ENCODE data around the gene SYNE3. TPM values are rescaled to one million over a fixed set of nuclear protein-coding genes. Genes with fewer than 3 reads are reported as not detected.
A peak's percentile ranks its signal among the peaks of the same experiment; 100 is the strongest.

SYNE3 gene
- total RNA-seq, 1 experiment from 2014 or later: 6.2 TPM

DNA sequence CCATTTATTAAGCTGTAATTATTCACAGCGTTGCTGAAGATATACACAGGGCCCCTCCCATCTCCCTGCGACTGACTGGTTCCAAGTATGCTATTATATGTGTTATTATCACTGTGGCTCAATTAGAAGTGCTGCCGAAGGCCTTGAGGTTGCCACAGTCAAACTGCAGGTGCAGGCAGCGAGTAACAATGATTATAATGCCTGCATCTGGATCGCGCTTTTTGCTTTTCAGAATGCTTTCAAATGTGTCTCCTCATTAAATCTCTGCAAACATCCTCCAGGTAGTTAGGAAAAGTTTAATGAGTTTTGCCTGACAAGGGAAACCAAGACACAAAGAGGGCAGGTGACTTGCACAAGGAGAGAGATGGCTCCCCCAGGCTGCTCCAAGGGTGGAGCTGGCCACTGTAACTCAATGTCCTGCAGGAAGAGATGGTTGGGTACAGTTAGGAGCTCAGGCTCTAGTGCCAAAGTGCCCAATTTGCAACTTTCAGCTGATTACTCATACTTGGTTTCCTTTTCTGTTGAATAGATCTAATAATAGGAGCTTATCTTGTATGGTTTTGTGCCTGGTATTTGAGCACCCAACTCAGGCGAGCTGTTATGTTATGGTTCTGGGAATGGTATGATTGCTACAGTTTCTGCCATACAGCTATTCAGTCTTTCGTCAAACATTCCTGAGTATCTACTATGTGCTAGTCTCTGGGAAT lies 1.7 kb upstream of the SYNE3 start:
- peaks cover 12% of the 10 kb centered on the region for H3K4me1 ChIP-seq (ENCODE audit: control insufficient read depth, insufficient read depth, low read length)

GRCh38 chr14:95515596-95516552 lies 576 bp downstream of the SYNE3 start:
- H3K4me1 ChIP-seq (ENCODE audit: control insufficient read depth, insufficient read depth, low read length): peaks cover 12% of the 10 kb centered on the region
- CTCF ChIA-PET: interaction anchor here (0.6 to 1.9 kb wide), 3 partner anchors 13 to 633 kb away, joined by 3 to 10 read pairs (median 3); no protein-coding TSS in a partner anchor

More for the DNA sequence above, 1.7 kb upstream of the SYNE3 start:
- H3K9me3 ChIP-seq (ENCODE audit: control insufficient read depth, insufficient read depth, low read depth, low read length): no peaks in the 10 kb centered on the region
- H3K4me3 ChIP-seq (ENCODE audit: low read depth in 2 of 2, low read length in 2 of 2): no peak overlapping the region
- ChIA-PET CTCF (no interaction called here), POLR2A (no interaction called here)
- ATAC-seq: no peak
- H3K27me3 ChIP-seq (ENCODE audit: control insufficient read depth, insufficient read depth, low read length): no peaks in the 10 kb centered on the region
- no peak for DNase-seq (ENCODE audit: low read depth, low spot score)
- in situ Hi-C loops (cut with HindIII; ENCODE audit: low pct_unique_long_range_greater_than_20kb, low sequenced_read_pairs) (no loop called here), intact Hi-C loops (cut with micrococcal nuclease; ENCODE audit: unreplicated experiment) (no loop called here)
- BruUV-seq (replicated peaks): no TSS peak
- H3K36me3 ChIP-seq (ENCODE audit: control insufficient read depth, insufficient read depth, low read length): no peaks in the 10 kb centered on the region
- TF ChIP-seq, protein P1, sequence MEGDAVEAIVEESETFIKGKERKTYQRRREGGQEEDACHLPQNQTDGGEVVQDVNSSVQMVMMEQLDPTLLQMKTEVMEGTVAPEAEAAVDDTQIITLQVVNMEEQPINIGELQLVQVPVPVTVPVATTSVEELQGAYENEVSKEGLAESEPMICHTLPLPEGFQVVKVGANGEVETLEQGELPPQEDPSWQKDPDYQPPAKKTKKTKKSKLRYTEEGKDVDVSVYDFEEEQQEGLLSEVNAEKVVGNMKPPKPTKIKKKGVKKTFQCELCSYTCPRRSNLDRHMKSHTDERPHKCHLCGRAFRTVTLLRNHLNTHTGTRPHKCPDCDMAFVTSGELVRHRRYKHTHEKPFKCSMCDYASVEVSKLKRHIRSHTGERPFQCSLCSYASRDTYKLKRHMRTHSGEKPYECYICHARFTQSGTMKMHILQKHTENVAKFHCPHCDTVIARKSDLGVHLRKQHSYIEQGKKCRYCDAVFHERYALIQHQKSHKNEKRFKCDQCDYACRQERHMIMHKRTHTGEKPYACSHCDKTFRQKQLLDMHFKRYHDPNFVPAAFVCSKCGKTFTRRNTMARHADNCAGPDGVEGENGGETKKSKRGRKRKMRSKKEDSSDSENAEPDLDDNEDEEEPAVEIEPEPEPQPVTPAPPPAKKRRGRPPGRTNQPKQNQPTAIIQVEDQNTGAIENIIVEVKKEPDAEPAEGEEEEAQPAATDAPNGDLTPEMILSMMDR (IDR thresholded peaks at IDR 0.05): no peak
- TF ChIP-seq TCF7L2 (IDR thresholded peaks at IDR 0.05; ENCODE audit: low read depth, low read length) (no peak), POLR2AphosphoS5 (IDR thresholded peaks at IDR 0.05; ENCODE audit: low read depth, low read length) (no peak), SIN3A (IDR thresholded peaks at IDR 0.05; ENCODE audit: borderline replicate concordance, insufficient read depth, low read depth, low read length) (no peak)
- TF ChIP-seq, protein P2, sequence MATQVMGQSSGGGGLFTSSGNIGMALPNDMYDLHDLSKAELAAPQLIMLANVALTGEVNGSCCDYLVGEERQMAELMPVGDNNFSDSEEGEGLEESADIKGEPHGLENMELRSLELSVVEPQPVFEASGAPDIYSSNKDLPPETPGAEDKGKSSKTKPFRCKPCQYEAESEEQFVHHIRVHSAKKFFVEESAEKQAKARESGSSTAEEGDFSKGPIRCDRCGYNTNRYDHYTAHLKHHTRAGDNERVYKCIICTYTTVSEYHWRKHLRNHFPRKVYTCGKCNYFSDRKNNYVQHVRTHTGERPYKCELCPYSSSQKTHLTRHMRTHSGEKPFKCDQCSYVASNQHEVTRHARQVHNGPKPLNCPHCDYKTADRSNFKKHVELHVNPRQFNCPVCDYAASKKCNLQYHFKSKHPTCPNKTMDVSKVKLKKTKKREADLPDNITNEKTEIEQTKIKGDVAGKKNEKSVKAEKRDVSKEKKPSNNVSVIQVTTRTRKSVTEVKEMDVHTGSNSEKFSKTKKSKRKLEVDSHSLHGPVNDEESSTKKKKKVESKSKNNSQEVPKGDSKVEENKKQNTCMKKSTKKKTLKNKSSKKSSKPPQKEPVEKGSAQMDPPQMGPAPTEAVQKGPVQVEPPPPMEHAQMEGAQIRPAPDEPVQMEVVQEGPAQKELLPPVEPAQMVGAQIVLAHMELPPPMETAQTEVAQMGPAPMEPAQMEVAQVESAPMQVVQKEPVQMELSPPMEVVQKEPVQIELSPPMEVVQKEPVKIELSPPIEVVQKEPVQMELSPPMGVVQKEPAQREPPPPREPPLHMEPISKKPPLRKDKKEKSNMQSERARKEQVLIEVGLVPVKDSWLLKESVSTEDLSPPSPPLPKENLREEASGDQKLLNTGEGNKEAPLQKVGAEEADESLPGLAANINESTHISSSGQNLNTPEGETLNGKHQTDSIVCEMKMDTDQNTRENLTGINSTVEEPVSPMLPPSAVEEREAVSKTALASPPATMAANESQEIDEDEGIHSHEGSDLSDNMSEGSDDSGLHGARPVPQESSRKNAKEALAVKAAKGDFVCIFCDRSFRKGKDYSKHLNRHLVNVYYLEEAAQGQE (IDR thresholded peaks at IDR 0.05; ENCODE audit: insufficient read depth in 1 of 2, low read depth in 2 of 2, low read length in 1 of 2): no peak
- H3K27ac ChIP-seq (ENCODE audit: low read length): no peak overlapping the region

More at GRCh38 chr14:95515596-95516552, 576 bp downstream of the SYNE3 start:
- Histone ChIP-seq H3K9me3 (ENCODE audit: control insufficient read depth, insufficient read depth, low read depth, low read length) (no peaks in the 10 kb centered on the region), H3K27ac (ENCODE audit: low read length) (0 out of 2 replicates have a peak overlapping the region, but pooled peaks have one; percentile 34), H3K4me3 (ENCODE audit: low read depth in 2 of 2, low read length in 2 of 2) (peak overlapping the region; percentile 49 to 55), H3K36me3 (ENCODE audit: control insufficient read depth, insufficient read depth, low read length) (no peaks in the 10 kb centered on the region), H3K27me3 (ENCODE audit: control insufficient read depth, insufficient read depth, low read length) (no peaks in the 10 kb centered on the region)
- POLR2A ChIA-PET: interaction anchor here (0.7 kb wide), 1 partner anchor 848 kb away, joined by 8 read pairs; the partner anchor contains the start of gene GSKIP
- no TSS peak for BruUV-seq (replicated peaks)
- peak; percentile 86 for ATAC-seq
- DNase-seq (ENCODE audit: low read depth, low spot score): no peak
- in situ Hi-C loops (cut with HindIII; ENCODE audit: low pct_unique_long_range_greater_than_20kb, low sequenced_read_pairs): no loop called here
- intact Hi-C loops (cut with micrococcal nuclease; ENCODE audit: unreplicated experiment): no loop called here
- TF ChIP-seq TCF7L2 (IDR thresholded peaks at IDR 0.05; ENCODE audit: low read depth, low read length) (no peak), SIN3A (IDR thresholded peaks at IDR 0.05; ENCODE audit: borderline replicate concordance, insufficient read depth, low read depth, low read length) (no peak), POLR2AphosphoS5 (IDR thresholded peaks at IDR 0.05; ENCODE audit: low read depth, low read length) (no peak)
- TF ChIP-seq, protein P1 (IDR thresholded peaks at IDR 0.05): no peak
- TF ChIP-seq, protein P2 (IDR thresholded peaks at IDR 0.05; ENCODE audit: insufficient read depth in 1 of 2, low read depth in 2 of 2, low read length in 1 of 2): no peak
